ENCODE results near the gene PTHLH. TPM values are rescaled to one million over a fixed set of nuclear protein-coding genes. Genes with fewer than 3 reads are reported as not detected.

PTHLH gene
- 1 to 10 TPM in 3 of 6 experiments, under 1 TPM in 3; 0.59 to 1.3 (median 1.0) TPM for total RNA-seq (2021; fragmentation: NEBNext Ultra II Directional; extraction: Animal tissue kit (Norgen Biotek cat#: 25700))
- long read RNA-seq, partial matches to known transcripts, result 0 of 1 reads
- long read RNA-seq, other reads (novel, unspliced or antisense), result 1 of 1 reads

DNA sequence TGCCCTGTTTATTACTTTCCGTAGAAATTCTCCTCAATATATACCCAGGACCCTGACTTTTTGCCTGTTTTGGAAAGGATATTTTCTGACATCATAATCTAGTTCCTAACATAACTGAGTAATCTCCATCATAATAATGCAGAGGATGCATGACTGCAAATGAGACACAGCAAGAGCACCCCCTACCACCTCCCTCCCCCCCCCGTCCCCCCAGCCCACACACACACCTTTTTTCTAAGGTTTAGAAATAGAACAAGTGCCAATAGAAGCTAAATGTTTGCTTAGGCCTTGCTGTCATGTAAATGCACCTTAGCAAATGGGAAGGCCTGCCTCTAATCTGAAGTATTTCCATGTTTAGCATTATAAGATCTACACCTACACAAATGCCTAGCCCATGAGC is at the start of gene PTHLH:
Gene PTHLH, minus strand, starts transcription at position 13 of the 400 bp plus-strand sequence. CDS start 3,239 bp downstream, outside the sequence.
- Mint-ChIP-seq H3K36me3 (ENCODE audit: low read depth) (no peaks in the 10 kb centered on the region), H3K4me3 (no peak within 1 kb of the TSS), H3K9me3 (no peaks in the 10 kb centered on the region), H3K4me1 (ENCODE audit: low read depth) (peaks cover 63% of the 10 kb centered on the region), H3K27ac (no peak within 1 kb of the TSS), H3K27me3 (ENCODE audit: insufficient read depth) (peaks cover 20% of the 10 kb centered on the region)
- TF ChIP-seq, protein P1, sequence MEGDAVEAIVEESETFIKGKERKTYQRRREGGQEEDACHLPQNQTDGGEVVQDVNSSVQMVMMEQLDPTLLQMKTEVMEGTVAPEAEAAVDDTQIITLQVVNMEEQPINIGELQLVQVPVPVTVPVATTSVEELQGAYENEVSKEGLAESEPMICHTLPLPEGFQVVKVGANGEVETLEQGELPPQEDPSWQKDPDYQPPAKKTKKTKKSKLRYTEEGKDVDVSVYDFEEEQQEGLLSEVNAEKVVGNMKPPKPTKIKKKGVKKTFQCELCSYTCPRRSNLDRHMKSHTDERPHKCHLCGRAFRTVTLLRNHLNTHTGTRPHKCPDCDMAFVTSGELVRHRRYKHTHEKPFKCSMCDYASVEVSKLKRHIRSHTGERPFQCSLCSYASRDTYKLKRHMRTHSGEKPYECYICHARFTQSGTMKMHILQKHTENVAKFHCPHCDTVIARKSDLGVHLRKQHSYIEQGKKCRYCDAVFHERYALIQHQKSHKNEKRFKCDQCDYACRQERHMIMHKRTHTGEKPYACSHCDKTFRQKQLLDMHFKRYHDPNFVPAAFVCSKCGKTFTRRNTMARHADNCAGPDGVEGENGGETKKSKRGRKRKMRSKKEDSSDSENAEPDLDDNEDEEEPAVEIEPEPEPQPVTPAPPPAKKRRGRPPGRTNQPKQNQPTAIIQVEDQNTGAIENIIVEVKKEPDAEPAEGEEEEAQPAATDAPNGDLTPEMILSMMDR (IDR thresholded peaks at IDR 0.05), result no peak
- no peak for DNase-seq

DNA sequence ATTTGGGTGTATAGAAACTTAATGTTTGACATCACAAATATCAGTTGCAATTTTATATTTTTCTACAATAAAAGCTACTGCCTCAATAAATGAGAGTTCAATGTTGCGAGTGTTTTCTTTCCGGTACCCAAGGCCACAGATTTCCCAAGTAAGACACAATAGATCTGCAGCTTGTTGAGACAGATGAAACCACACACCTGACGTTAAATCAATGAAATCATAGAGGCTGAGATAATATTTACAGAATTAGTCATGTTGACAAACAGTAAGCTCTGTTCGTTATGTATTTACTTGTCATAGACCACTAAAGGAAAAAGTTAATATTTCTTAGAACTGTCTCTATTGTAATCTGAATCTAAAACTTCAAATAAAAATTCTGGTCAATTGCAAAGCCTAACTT is 49.2 kb upstream of the PTHLH start:
- peaks cover 4% of the 10 kb centered on the region; the same call in 1 of the 2 replicates for H3K9me3 Mint-ChIP-seq

DNA sequence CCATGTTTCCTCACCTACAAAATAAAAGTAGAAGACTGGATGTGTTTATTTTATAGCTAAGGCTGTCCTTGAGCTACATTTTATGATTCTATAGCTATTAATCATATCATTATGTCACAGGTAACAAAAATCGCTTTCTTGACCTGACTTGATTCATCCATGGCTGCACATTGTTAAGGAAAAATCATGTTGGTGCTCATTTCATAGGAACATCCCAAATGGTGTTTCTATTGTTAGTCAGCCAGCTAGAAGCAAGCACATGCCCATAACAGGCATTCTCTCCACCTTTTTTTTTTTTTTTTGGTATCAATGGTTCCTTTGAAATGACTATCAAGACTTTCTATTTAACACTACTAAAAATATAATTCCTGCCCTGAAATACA is 45.3 kb upstream of the PTHLH start:
- Mint-ChIP-seq H3K27me3 (ENCODE audit: insufficient read depth) (no peaks in the 10 kb centered on the region), H3K4me1 (ENCODE audit: low read depth) (peaks cover 15% of the 10 kb centered on the region), H3K36me3 (ENCODE audit: low read depth) (no peaks in the 10 kb centered on the region; the same call in 1 of the 2 replicates), H3K27ac (no peak overlapping the region), H3K9me3 (no peaks in the 10 kb centered on the region), H3K4me3 (no peak overlapping the region)
- TF ChIP-seq, protein P1 (IDR thresholded peaks at IDR 0.05), result no peak
- DNase-seq, result no peak

More for the DNA sequence above, 49.2 kb upstream of the PTHLH start:
- Mint-ChIP-seq H3K36me3 (ENCODE audit: low read depth) (no peaks in the 10 kb centered on the region; the same call in 1 of the 2 replicates), H3K4me1 (ENCODE audit: low read depth) (peaks cover 54% of the 10 kb centered on the region), H3K27ac (0 out of 2 replicates have a peak overlapping the region, but pooled peaks have one; percentile 24), H3K4me3 (no peak overlapping the region), H3K27me3 (ENCODE audit: insufficient read depth) (no peaks in the 10 kb centered on the region; the same call in 1 of the 2 replicates)
- TF ChIP-seq, protein P1 (IDR thresholded peaks at IDR 0.05), result no peak
- no peak for DNase-seq

DNA sequence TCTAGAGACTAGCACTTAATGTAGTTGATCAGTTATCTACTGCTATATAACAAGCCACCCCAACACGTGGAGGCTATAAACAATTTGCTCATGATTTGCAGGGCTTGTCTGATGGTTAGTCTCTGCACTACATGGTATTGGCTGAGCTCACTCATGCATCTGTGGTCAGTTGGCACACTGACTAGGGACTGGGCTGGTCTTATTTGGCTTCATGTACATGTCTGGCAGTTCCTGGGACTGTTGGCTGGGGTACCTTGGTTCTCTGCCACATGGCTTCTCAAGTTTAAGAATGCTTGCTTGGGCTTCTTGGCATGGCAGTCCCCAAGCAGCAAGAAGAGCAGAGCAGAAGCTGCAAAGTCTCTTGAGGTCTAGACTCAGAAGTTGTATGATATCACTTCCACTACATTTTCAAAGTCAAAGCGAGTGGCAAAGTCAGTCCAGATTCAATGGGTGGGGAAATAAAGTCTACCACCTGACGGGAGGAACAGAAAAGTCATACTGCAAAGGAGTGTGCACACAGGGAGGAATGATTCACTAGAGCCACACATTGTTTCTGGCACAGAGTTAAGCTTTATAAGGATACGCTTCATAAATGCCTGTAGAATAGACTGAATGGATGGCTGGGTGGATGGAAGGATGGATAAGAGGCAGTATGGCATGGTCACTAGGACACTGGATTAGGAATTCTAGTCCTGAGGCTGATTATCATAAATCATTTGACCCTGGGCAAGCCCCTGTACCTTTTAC is 44.8 kb upstream of the PTHLH start:
- Mint-ChIP-seq H3K27me3 (ENCODE audit: insufficient read depth) (no peaks in the 10 kb centered on the region), H3K36me3 (ENCODE audit: low read depth) (no peaks in the 10 kb centered on the region; the same call in 1 of the 2 replicates), H3K4me3 (no peak overlapping the region), H3K4me1 (ENCODE audit: low read depth) (peaks cover 10% of the 10 kb centered on the region), H3K9me3 (no peaks in the 10 kb centered on the region), H3K27ac (no peak overlapping the region)
- TF ChIP-seq, protein P1 (IDR thresholded peaks at IDR 0.05), result no peak
- DNase-seq, result no peak

DNA sequence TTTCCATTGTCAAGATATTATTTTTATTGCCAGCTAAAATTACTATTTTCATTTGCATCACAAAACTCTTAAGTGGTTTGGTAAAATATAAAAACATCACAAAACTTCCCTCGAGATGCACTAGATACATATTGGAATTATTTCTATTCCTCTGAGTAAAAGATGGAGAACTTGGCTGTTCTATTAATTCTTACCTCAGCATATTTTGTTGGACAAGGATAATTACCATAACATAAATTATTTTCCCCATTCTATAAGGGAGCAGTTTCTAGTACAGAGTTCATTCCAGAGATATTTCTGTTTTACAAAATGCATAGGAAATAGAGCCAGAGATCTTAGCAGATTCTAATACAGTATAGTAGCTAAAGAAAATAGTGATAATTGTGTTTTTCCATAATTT is 42.6 kb upstream of the PTHLH start:
- no peak for DNase-seq
- no peak overlapping the region for H3K4me3 Mint-ChIP-seq
- H3K27ac Mint-ChIP-seq, result no peak overlapping the region
- no peaks in the 10 kb centered on the region for H3K9me3 Mint-ChIP-seq
- peaks cover 9% of the 10 kb centered on the region for H3K4me1 Mint-ChIP-seq (ENCODE audit: low read depth)
- TF ChIP-seq, protein P1 (IDR thresholded peaks at IDR 0.05), result no peak
- no peaks in the 10 kb centered on the region for H3K27me3 Mint-ChIP-seq (ENCODE audit: insufficient read depth)
- H3K36me3 Mint-ChIP-seq (ENCODE audit: low read depth), result no peaks in the 10 kb centered on the region
